CD14-positive monocyte (primary cell): ENCODE data around the gene OBSCN. TPM values are rescaled to one million over a fixed set of nuclear protein-coding genes. Genes with fewer than 3 reads are reported as not detected.
A peak's percentile ranks its signal among the peaks of the same experiment; 100 is the strongest.

ENCODE experiments used
- DNase-seq, 3 donors: peaks; one replicate each; pipeline ENCODE4 v3.0.0-alpha.2; 2011 to 2022
- H2AFZ ChIP-seq: 2 replicates; pipeline ENCODE4 v1.6.0; 2012; ENCODE audit warnings: mild to moderate bottlenecking, low read depth, low read length, inconsistent platforms; ENCODE audit not compliant: insufficient read depth, poor library complexity, severe bottlenecking
- H3K27ac ChIP-seq, 2 donors: 1 replicate in 1 of 2; 2 replicates in 1 of 2; pipeline ENCODE4 v1.5.1; 2012 to 2013; ENCODE audit warnings: low read length in 2 of 2, control low read depth in 1 of 2, inconsistent platforms in 1 of 2, low read depth in 1 of 2, mild to moderate bottlenecking in 1 of 2
- H3K27me3 ChIP-seq, 2 donors: one replicate each; pipeline versions ENCODE4 v1.6.0 to v1.6.1; 2011 to 2013; ENCODE audit warnings: low read length in 2 of 2; ENCODE audit not compliant: control insufficient read depth in 2 of 2, insufficient read depth in 2 of 2
- H3K36me3 ChIP-seq, 2 donors: replicated peaks in 1 of 2; 1 replicate in 1 of 2; 2 replicates in 1 of 2; pipeline versions ENCODE4 v1.5.1 to v1.6.1; 2012 to 2013; ENCODE audit warnings: low read length in 2 of 2, control low read depth in 1 of 2, inconsistent platforms in 1 of 2, mild to moderate bottlenecking in 1 of 2; ENCODE audit not compliant: insufficient read depth in 2 of 2, control insufficient read depth in 1 of 2
- H3K4me1 ChIP-seq, 2 donors: 1 replicate in 1 of 2; 2 replicates in 1 of 2; pipeline versions ENCODE4 v1.5.1 to v1.6.1; 2012 to 2013; ENCODE audit warnings: low read length in 2 of 2, control low read depth in 1 of 2, inconsistent platforms in 1 of 2, mild to moderate bottlenecking in 1 of 2, moderate library complexity in 1 of 2; ENCODE audit not compliant: insufficient read depth in 2 of 2, control insufficient read depth in 1 of 2
- H3K4me2 ChIP-seq: replicated peaks from 2 replicates; pipeline ENCODE3; 2012; ENCODE audit warnings: low read length, moderate library complexity, mild to moderate bottlenecking; ENCODE audit not compliant: poor library complexity, severe bottlenecking; ENCODE audit errors: extremely low read depth
- H3K4me3 ChIP-seq, 3 experiments: fragments of 200-600 bp in 1 of 3; sonication (generic) in 1 of 3; replicated peaks in 1 of 3; 1 replicate in 2 of 3; 2 replicates in 1 of 3; pipeline ENCODE4 v1.5.1; 2011 to 2013; ENCODE audit warnings: low read length in 3 of 3, mild to moderate bottlenecking in 3 of 3, control low read depth in 2 of 3, low read depth in 2 of 3, inconsistent platforms in 1 of 3, moderate library complexity in 1 of 3
- H3K79me2 ChIP-seq: 2 replicates; pipeline ENCODE4 v1.6.0; 2012; ENCODE audit warnings: mild to moderate bottlenecking, control low read depth, inconsistent platforms, low read length, moderate library complexity; ENCODE audit not compliant: insufficient read depth
- H3K9ac ChIP-seq: 2 replicates; pipeline ENCODE4 v1.6.0; 2017; ENCODE audit warnings: low read length, mild to moderate bottlenecking; ENCODE audit not compliant: insufficient read depth, poor library complexity, severe bottlenecking
- H3K9me3 ChIP-seq, 2 donors: replicated peaks in 1 of 2; 1 replicate in 1 of 2; 2 replicates in 1 of 2; pipeline versions ENCODE4 v1.5.1 to v1.6.1; 2012 to 2013; ENCODE audit warnings: low read length in 2 of 2, control low read depth in 1 of 2; ENCODE audit not compliant: control insufficient read depth in 1 of 2, insufficient read depth in 1 of 2
- H4K20me1 ChIP-seq: 2 replicates; pipeline ENCODE4 v1.6.0; 2012; ENCODE audit warnings: mild to moderate bottlenecking, low read length, control low read depth, moderate library complexity; ENCODE audit not compliant: insufficient read depth
- H3K27ac Mint-ChIP-seq, 7 donors: one replicate each; pipeline ENCODE4 v1.8.0; 2020; ENCODE audit warnings: mild to moderate bottlenecking in 7 of 7, mixed read lengths in 7 of 7, moderate library complexity in 6 of 7, inconsistent platforms in 2 of 7
- H3K27me3 Mint-ChIP-seq, 3 donors: one replicate each; pipeline ENCODE4 v1.8.0; 2021 to 2022; ENCODE audit warnings: low read depth in 3 of 3, mild to moderate bottlenecking in 3 of 3, mixed read lengths in 3 of 3, moderate library complexity in 3 of 3, inconsistent platforms in 1 of 3
- H3K36me3 Mint-ChIP-seq, 2 donors: one replicate each; pipeline ENCODE4 v1.8.0; 2020; ENCODE audit warnings: mixed read lengths in 2 of 2, inconsistent platforms in 1 of 2, mild to moderate bottlenecking in 1 of 2
- H3K4me1 Mint-ChIP-seq: one replicate; pipeline ENCODE4 v1.8.0; 2020; ENCODE audit warnings: mild to moderate bottlenecking, mixed read lengths
- H3K4me3 Mint-ChIP-seq, 2 donors: one replicate each; pipeline ENCODE4 v1.8.0; 2020; ENCODE audit warnings: mild to moderate bottlenecking in 2 of 2, mixed read lengths in 2 of 2, moderate library complexity in 1 of 2
- H3K9me3 Mint-ChIP-seq, 7 donors: one replicate each; pipeline ENCODE4 v1.8.0; 2020 to 2022; ENCODE audit warnings: mixed read lengths in 7 of 7, mild to moderate bottlenecking in 6 of 7, moderate library complexity in 6 of 7, inconsistent platforms in 2 of 7
- WGBS: methylation state at CpG from one replicate; pipeline ENCODE4 v1.1.5; 2013; ENCODE audit warnings: missing lambda C conversion rate; ENCODE audit not compliant: insufficient coverage; 5-methylcytosine and 5-hydroxymethylcytosine counted together
- intact Hi-C, 2 donors: fragments of 100-400 bp; cut with micrococcal nuclease; formaldehyde crosslinking; loops; one replicate each; pipeline versions ENCODE4 v1.15.0 to v1.15.1; 2023
- polyA plus RNA-seq, 3 donors: library from polyadenylated mRNA; depleted of rRNA in 1 of 3; unstranded in 2 of 3; stranded (reverse) in 1 of 3; fragments of 300-500 nt in 2 of 3; fragments of >200 nt in 1 of 3; fragmentation: Illumina TruSeq in 2 of 3; gene quantifications; 1 replicate in 2 of 3; 2 replicates in 1 of 3; pipeline ENCODE4 v1.2.3, GENCODE V29; 2012 to 2021
- TF ChIP-seq, protein P1 (sequence below): fragments of 200-600 bp; IDR thresholded peaks from one replicate; pipeline ENCODE4 v1.8.0; 2022; ENCODE audit warnings: antibody characterized with exemption, mild to moderate bottlenecking

The OBSCN gene
- polyA plus RNA-seq, 3 donors: 0.57 to 1.5 (median 0.76) TPM

GRCh38 chr1:228373004-228373680, 165.3 kb downstream of the OBSCN start:
- H4K20me1 ChIP-seq: no peaks in the 10 kb centered on the region
- Mint-ChIP-seq H3K27ac (no peak overlapping the region), H3K36me3 (no peaks in the 10 kb centered on the region)

DNA sequence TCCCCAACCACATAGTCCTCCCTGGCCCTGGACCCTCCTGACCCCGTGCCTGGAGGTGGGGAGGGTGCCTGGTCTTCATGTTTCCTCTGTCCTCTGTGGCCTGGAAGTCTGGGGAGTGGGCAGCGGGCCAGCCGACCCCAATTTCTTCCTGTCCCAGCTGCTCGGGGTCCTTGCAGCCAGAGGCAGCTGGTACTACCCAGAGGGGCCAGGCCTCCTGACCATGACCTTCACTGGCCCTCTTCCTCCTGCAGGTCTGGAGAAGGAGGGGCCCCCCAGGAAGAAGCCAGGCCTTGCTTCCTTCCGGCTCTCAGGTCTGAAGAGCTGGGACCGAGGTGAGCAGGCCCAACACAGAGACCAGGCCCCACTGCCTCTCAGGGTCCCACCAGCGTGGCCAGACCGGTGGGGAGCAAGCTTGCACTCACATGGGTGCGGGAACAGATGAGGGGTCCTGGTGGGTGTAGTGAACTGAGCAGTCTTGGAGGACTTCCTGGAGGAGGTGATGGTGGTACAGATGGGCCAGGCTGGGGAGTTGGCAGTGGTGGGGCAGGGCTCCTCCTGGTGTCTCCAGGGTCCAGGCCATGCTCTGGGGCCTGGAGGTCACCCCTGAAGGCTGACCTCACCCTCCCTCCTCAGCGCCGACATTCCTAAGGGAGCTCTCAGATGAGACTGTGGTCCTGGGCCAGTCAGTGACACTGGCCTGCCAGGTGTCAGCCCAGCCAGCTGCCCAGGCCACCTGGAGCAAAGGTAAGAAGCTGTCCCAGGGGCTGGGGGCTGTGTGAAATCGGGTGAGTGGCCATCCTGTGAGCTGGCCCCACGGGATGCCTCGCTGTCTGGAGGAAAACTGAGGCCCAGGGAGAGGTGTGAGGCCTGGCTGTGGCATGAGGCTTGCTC, 166.1 kb downstream of the OBSCN start:
- no peaks in the 10 kb centered on the region for H4K20me1 ChIP-seq
- Mint-ChIP-seq H3K36me3 (no peaks in the 10 kb centered on the region), H3K4me1 (peaks cover 4% of the 10 kb centered on the region), H3K4me3 (no peak overlapping the region), H3K9me3 (peaks cover 0 to 3% (median 0%) of the 10 kb centered on the region in 7 donors), H3K27ac (peak overlapping the region in 1 of 7 donors; percentile 64), H3K27me3 (peaks cover 8 to 17% (median 12%) of the 10 kb centered on the region in 3 donors)
- WGBS: 93% methylated on average over 11 of the region's 14 CpGs
- H3K36me3 ChIP-seq: no peaks in the 10 kb centered on the region
- H3K27ac ChIP-seq: no peak overlapping the region
- H3K4me1 ChIP-seq: peaks cover 5% of the 10 kb centered on the region in 2 donors
- TF ChIP-seq, protein P1, sequence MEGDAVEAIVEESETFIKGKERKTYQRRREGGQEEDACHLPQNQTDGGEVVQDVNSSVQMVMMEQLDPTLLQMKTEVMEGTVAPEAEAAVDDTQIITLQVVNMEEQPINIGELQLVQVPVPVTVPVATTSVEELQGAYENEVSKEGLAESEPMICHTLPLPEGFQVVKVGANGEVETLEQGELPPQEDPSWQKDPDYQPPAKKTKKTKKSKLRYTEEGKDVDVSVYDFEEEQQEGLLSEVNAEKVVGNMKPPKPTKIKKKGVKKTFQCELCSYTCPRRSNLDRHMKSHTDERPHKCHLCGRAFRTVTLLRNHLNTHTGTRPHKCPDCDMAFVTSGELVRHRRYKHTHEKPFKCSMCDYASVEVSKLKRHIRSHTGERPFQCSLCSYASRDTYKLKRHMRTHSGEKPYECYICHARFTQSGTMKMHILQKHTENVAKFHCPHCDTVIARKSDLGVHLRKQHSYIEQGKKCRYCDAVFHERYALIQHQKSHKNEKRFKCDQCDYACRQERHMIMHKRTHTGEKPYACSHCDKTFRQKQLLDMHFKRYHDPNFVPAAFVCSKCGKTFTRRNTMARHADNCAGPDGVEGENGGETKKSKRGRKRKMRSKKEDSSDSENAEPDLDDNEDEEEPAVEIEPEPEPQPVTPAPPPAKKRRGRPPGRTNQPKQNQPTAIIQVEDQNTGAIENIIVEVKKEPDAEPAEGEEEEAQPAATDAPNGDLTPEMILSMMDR: no peak
- H3K9me3 ChIP-seq: no peaks in the 10 kb centered on the region
- no peak overlapping the region for H3K4me2 ChIP-seq
- no peaks in the 10 kb centered on the region for H3K79me2 ChIP-seq
- no peak overlapping the region for H2AFZ ChIP-seq
- no peak overlapping the region for H3K9ac ChIP-seq
- no peak overlapping the region for H3K4me3 ChIP-seq
- peaks cover 0 to 13% of the 10 kb centered on the region in 2 donors for H3K27me3 ChIP-seq
- DNase-seq: no peak
- intact Hi-C loops: no loop called here

More at GRCh38 chr1:228373004-228373680, 165.3 kb downstream of the OBSCN start:
- H3K4me1 ChIP-seq: no peaks in the 10 kb centered on the region
- no peak overlapping the region for H3K4me3 ChIP-seq
- no peak overlapping the region for H3K9ac ChIP-seq
- peaks cover 3 to 10% (median 6%) of the 10 kb centered on the region in 3 donors for H3K27me3 Mint-ChIP-seq
- H3K4me3 Mint-ChIP-seq: no peak overlapping the region
- TF ChIP-seq, protein P1: no peak
- no peak overlapping the region for H3K27ac ChIP-seq
- peaks cover 0 to 3% (median 0%) of the 10 kb centered on the region in 7 donors for H3K9me3 Mint-ChIP-seq
- WGBS: 83% methylated on average over 8 of the region's 12 CpGs
- DNase-seq: no peak
- no peaks in the 10 kb centered on the region for H3K36me3 ChIP-seq
- H3K27me3 ChIP-seq: peaks cover 0 to 7% of the 10 kb centered on the region in 2 donors
- H3K4me1 Mint-ChIP-seq: no peaks in the 10 kb centered on the region
- intact Hi-C loops: no loop called here
- no peak overlapping the region for H2AFZ ChIP-seq
- no peaks in the 10 kb centered on the region for H3K9me3 ChIP-seq
- H3K4me2 ChIP-seq: no peak overlapping the region
- no peaks in the 10 kb centered on the region for H3K79me2 ChIP-seq
